Uterus (tissue), 4 donors: ENCODE results near the gene TTC38. TPM values are rescaled to one million over a fixed set of nuclear protein-coding genes. Genes with fewer than 3 reads are reported as not detected.

Experiments
- DNase-seq, 2 donors: peaks; one replicate each; pipeline ENCODE4 v3.0.0-alpha.2; 2019 to 2020
- H3K27ac ChIP-seq, 2 donors: fragments of 200-600 bp; sonication (generic); 1 replicate in 1 of 2; 2 replicates in 1 of 2; pipeline ENCODE4 v1.5.1; 2016 to 2018
- H3K27me3 ChIP-seq, 2 donors: fragments of 200-600 bp; sonication (generic); one replicate each; pipeline ENCODE4 v1.5.1; 2018 to 2019; ENCODE audit warnings: control low read depth in 1 of 2
- H3K36me3 ChIP-seq, 2 donors: fragments of 200-600 bp; sonication (generic); one replicate each; pipeline ENCODE4 v1.5.1; 2019; ENCODE audit warnings: control low read depth in 1 of 2
- H3K4me1 ChIP-seq, 2 donors: fragments of 200-600 bp; sonication (generic); one replicate each; pipeline ENCODE4 v1.5.1; 2018 to 2019; ENCODE audit warnings: control low read depth in 1 of 2
- H3K4me3 ChIP-seq, 2 donors: fragments of 200-600 bp; sonication (generic); 1 replicate in 1 of 2; 2 replicates in 1 of 2; pipeline ENCODE4 v1.5.1; 2018 to 2019; ENCODE audit warnings: mild to moderate bottlenecking in 1 of 2
- H3K9me3 ChIP-seq, 2 donors: fragments of 200-600 bp; sonication (generic); one replicate each; pipeline ENCODE4 v1.5.1; 2019; ENCODE audit warnings: control low read depth in 1 of 2
- POLR2A ChIP-seq, 2 donors: fragments of 450-650 bp; IDR thresholded peaks; one replicate each; pipeline ENCODE4 v1.6.1; 2016; ENCODE audit warnings: antibody characterized with exemption in 2 of 2, mild to moderate bottlenecking in 1 of 2, moderate library complexity in 1 of 2
- intact Hi-C: fragments of 100-400 bp; cut with DNase I; formaldehyde crosslinking; loops from one replicate; pipeline ENCODE4 v1.15.1; 2023; ENCODE audit warnings: low total_unique reads
- total RNA-seq, 4 donors: library from RNA; depleted of rRNA in 3 of 4; stranded (reverse); fragments of >200 nt in 3 of 4; gene quantifications; one replicate each; pipeline versions ENCODE4 v1.1.0 to v1.2.4, GENCODE V29; 2014 to 2023
- TF ChIP-seq, protein P1 (sequence below), 4 experiments: fragments of 200-600 bp in 2 of 4; fragments of 450-650 bp in 2 of 4; sonication (generic) in 2 of 4; IDR thresholded peaks; one replicate each; pipeline ENCODE4 v1.5.1; 2016 to 2019; ENCODE audit warnings: antibody characterized with exemption in 4 of 4, mild to moderate bottlenecking in 2 of 4, moderate library complexity in 1 of 4
- donor health status: DM: yes; HTN: yes; CAD: no.

The TTC38 gene
- 10 to 100 TPM in 3 of 4 donors, 1 to 10 TPM in 1; 7.7 to 50.0 (median 45.0) TPM for total RNA-seq

- Histone ChIP-seq H3K27me3 (no peaks in the 10 kb centered on the region), H3K27ac (peak within 1 kb of the TSS; percentile 73 to 87), H3K4me3 (peak within 1 kb of the TSS; percentile 70 to 79), H3K36me3 (no peaks in the 10 kb centered on the region), H3K9me3 (no peaks in the 10 kb centered on the region), H3K4me1 (peaks cover 6 to 12% of the 10 kb centered on the region in 2 donors)
- DNase-seq = peak; percentile 89 to 90
- TF ChIP-seq, protein P1, sequence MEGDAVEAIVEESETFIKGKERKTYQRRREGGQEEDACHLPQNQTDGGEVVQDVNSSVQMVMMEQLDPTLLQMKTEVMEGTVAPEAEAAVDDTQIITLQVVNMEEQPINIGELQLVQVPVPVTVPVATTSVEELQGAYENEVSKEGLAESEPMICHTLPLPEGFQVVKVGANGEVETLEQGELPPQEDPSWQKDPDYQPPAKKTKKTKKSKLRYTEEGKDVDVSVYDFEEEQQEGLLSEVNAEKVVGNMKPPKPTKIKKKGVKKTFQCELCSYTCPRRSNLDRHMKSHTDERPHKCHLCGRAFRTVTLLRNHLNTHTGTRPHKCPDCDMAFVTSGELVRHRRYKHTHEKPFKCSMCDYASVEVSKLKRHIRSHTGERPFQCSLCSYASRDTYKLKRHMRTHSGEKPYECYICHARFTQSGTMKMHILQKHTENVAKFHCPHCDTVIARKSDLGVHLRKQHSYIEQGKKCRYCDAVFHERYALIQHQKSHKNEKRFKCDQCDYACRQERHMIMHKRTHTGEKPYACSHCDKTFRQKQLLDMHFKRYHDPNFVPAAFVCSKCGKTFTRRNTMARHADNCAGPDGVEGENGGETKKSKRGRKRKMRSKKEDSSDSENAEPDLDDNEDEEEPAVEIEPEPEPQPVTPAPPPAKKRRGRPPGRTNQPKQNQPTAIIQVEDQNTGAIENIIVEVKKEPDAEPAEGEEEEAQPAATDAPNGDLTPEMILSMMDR (IDR thresholded peaks at IDR 0.05) = no peak
- TF ChIP-seq POLR2A (IDR thresholded peaks at IDR 0.05) = peak in 1 of 2 donors; percentile 50
- intact Hi-C loops = no loop called here
Observed at GRCh38 chr22:46267431-46268279, at the start of gene TTC38. TTC38 (plus strand) TSS chr22:46268008; CDS start chr22:46268040, 32 bp downstream.

DNA sequence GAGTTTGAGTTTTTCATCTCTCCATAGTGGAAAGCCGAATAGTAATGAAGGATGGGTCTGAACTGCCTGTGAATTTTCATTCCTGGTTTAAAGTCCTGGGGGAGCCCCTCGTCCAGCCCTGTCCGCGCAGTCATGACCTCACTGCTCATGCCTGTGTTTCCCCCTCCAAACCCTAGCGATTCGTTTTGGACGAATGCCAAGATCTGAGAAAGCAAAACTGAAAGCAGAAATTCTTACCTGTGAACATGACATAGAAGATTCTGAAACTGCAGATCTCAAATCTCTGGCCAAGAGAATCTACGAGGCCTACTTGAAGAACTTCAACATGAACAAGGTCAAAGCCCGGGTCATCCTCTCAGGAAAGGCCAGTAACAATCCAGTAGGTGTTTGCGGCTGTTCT is 48.2 kb upstream of the TTC38 start:
- no peak for TF ChIP-seq POLR2A (IDR thresholded peaks at IDR 0.05)
- TF ChIP-seq, protein P1 (IDR thresholded peaks at IDR 0.05) = no peak
- Histone ChIP-seq H3K4me3 (no peak overlapping the region), H3K4me1 (no peaks in the 10 kb centered on the region), H3K27me3 (no peaks in the 10 kb centered on the region), H3K27ac (no peak overlapping the region), H3K9me3 (no peaks in the 10 kb centered on the region), H3K36me3 (no peaks in the 10 kb centered on the region)
- intact Hi-C loops = no loop called here
- no peak for DNase-seq

DNA sequence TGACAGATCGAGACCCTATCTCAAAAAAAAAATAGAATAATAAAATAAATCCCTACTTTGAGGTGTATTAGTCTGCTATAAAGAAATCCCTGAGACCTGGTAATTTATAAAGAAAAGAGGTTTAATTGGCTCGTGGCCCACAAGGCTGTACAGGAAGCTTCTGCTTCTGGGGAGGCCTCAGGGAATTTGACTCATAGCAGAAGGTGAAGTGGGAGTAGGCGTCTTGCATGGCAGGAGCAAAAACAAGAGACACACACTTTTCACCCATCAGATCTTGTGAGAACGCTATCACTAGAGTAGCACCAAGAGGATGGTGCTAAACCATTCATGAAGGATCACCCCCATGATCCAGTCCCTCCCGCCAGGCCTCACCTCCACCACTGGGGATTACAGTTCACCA is 46.9 kb upstream of the TTC38 start:
- H3K27me3 ChIP-seq = no peaks in the 10 kb centered on the region
- TF ChIP-seq, protein P1 (IDR thresholded peaks at IDR 0.05) = no peak
- no peak for TF ChIP-seq POLR2A (IDR thresholded peaks at IDR 0.05)
- H3K4me3 ChIP-seq = no peak overlapping the region
- intact Hi-C loops = no loop called here
- H3K27ac ChIP-seq = no peak overlapping the region
- no peaks in the 10 kb centered on the region for H3K36me3 ChIP-seq
- H3K9me3 ChIP-seq = no peaks in the 10 kb centered on the region
- DNase-seq = no peak
- no peaks in the 10 kb centered on the region for H3K4me1 ChIP-seq

GRCh38 chr22:46224044-46224897 is 43.5 kb upstream of the TTC38 start:
- TF ChIP-seq POLR2A (IDR thresholded peaks at IDR 0.05) = no peak
- TF ChIP-seq, protein P1 (IDR thresholded peaks at IDR 0.05) = no peak
- H3K27me3 ChIP-seq = no peaks in the 10 kb centered on the region
- H3K4me3 ChIP-seq = no peak overlapping the region
- no peaks in the 10 kb centered on the region for H3K4me1 ChIP-seq
- no peaks in the 10 kb centered on the region for H3K36me3 ChIP-seq
- DNase-seq = no peak
- H3K27ac ChIP-seq = no peak overlapping the region
- intact Hi-C loops = no loop called here
- H3K9me3 ChIP-seq = no peaks in the 10 kb centered on the region

- Histone ChIP-seq H3K36me3 (no peaks in the 10 kb centered on the region), H3K27me3 (no peaks in the 10 kb centered on the region), H3K27ac (no peak overlapping the region), H3K4me1 (no peaks in the 10 kb centered on the region), H3K4me3 (no peak overlapping the region), H3K9me3 (no peaks in the 10 kb centered on the region)
- no peak for DNase-seq
- TF ChIP-seq, protein P1 (IDR thresholded peaks at IDR 0.05) = no peak
- no peak for TF ChIP-seq POLR2A (IDR thresholded peaks at IDR 0.05)
- intact Hi-C loops = no loop called here
Observed at GRCh38 chr22:46224898-46225290, 42.9 kb upstream of the TTC38 start.
